ENCODE data around the gene SFMBT1.
"Not testable (repeated sequence)": the region's sequence is repeated elsewhere in the genome, so short reads cannot be mapped to it uniquely, and the experiment has no call there.

The SFMBT1 gene

GRCh38 chr3:53044711-53045517 is 959 bp downstream of the SFMBT1 start:
- peak overlapping the region; percentile 55 to 57 for H3K4me3 ChIP-seq (ENCODE audit: low read depth in 1 of 2, low read length in 2 of 2)
- no peaks in the 10 kb centered on the region for H3K36me3 ChIP-seq (ENCODE audit: insufficient read depth, low read length)
- no peaks in the 10 kb centered on the region for H3K9me3 ChIP-seq (ENCODE audit: low read length)
- H3K27ac ChIP-seq (ENCODE audit: low read depth, low read length) = peak overlapping the region; percentile 88
- peak overlapping the region; percentile 36 for H3K9ac ChIP-seq (ENCODE audit: low read length)
- H3K4me1 ChIP-seq (ENCODE audit: insufficient read depth, low read length) = peaks cover 15% of the 10 kb centered on the region
- H3K27me3 ChIP-seq (ENCODE audit: control insufficient read depth in 1 of 2, insufficient read depth in 2 of 2, low read length in 2 of 2) = no peaks in the 10 kb centered on the region

GRCh38 chr3:53044371-53044710 is 1.5 kb downstream of the SFMBT1 start:
- no peaks in the 10 kb centered on the region for H3K27me3 ChIP-seq (ENCODE audit: control insufficient read depth in 1 of 2, insufficient read depth in 2 of 2, low read length in 2 of 2)
- peak overlapping the region; percentile 36 for H3K9ac ChIP-seq (ENCODE audit: low read length)
- H3K4me3 ChIP-seq (ENCODE audit: low read depth in 1 of 2, low read length in 2 of 2) = peak overlapping the region; percentile 55 to 57
- no peaks in the 10 kb centered on the region for H3K36me3 ChIP-seq (ENCODE audit: insufficient read depth, low read length)
- peaks cover 15% of the 10 kb centered on the region for H3K4me1 ChIP-seq (ENCODE audit: insufficient read depth, low read length)
- H3K27ac ChIP-seq (ENCODE audit: low read depth, low read length) = peak overlapping the region; percentile 88
- no peaks in the 10 kb centered on the region for H3K9me3 ChIP-seq (ENCODE audit: low read length)

- peak overlapping the region; percentile 36 for H3K9ac ChIP-seq (ENCODE audit: low read length)
- no peaks in the 10 kb centered on the region for H3K9me3 ChIP-seq (ENCODE audit: low read length)
- H3K4me1 ChIP-seq (ENCODE audit: insufficient read depth, low read length) = peaks cover 15% of the 10 kb centered on the region
- H3K27ac ChIP-seq (ENCODE audit: low read depth, low read length) = peak overlapping the region; percentile 88
- no peaks in the 10 kb centered on the region for H3K36me3 ChIP-seq (ENCODE audit: insufficient read depth, low read length)
- H3K27me3 ChIP-seq (ENCODE audit: control insufficient read depth in 1 of 2, insufficient read depth in 2 of 2, low read length in 2 of 2) = no peaks in the 10 kb centered on the region
- no peak overlapping the region for H3K4me3 ChIP-seq (ENCODE audit: low read depth in 1 of 2, low read length in 2 of 2)
Observed at GRCh38 chr3:53043738-53044137, 2.1 kb downstream of the SFMBT1 start.

- Histone ChIP-seq H3K9ac (ENCODE audit: low read length) (no peak overlapping the region), H3K9me3 (ENCODE audit: low read length) (no peaks in the 10 kb centered on the region), H3K36me3 (ENCODE audit: insufficient read depth, low read length) (no peaks in the 10 kb centered on the region), H3K27ac (ENCODE audit: low read depth, low read length) (no peak overlapping the region), H3K4me3 (ENCODE audit: low read depth in 1 of 2, low read length in 2 of 2) (no peak overlapping the region), H3K4me1 (ENCODE audit: insufficient read depth, low read length) (peaks cover 15% of the 10 kb centered on the region), H3K27me3 (ENCODE audit: control insufficient read depth in 1 of 2, insufficient read depth in 2 of 2, low read length in 2 of 2) (no peaks in the 10 kb centered on the region)
Observed at GRCh38 chr3:53042651-53043050, 3.2 kb downstream of the SFMBT1 start.

GRCh38 chr3:53040351-53040820 is 5.5 kb downstream of the SFMBT1 start:
- Histone ChIP-seq H3K9ac (ENCODE audit: low read length) (no peak overlapping the region), H3K36me3 (ENCODE audit: insufficient read depth, low read length) (no peaks in the 10 kb centered on the region), H3K27me3 (ENCODE audit: control insufficient read depth in 1 of 2, insufficient read depth in 2 of 2, low read length in 2 of 2) (no peaks in the 10 kb centered on the region), H3K4me1 (ENCODE audit: insufficient read depth, low read length) (peaks cover 15% of the 10 kb centered on the region), H3K4me3 (ENCODE audit: low read depth in 1 of 2, low read length in 2 of 2) (no peak overlapping the region), H3K9me3 (ENCODE audit: low read length) (no peaks in the 10 kb centered on the region), H3K27ac (ENCODE audit: low read depth, low read length) (no peak overlapping the region)

GRCh38 chr3:53039376-53039752 is 6.5 kb downstream of the SFMBT1 start:
- Histone ChIP-seq H3K9ac (ENCODE audit: low read length) (no peak overlapping the region), H3K36me3 (ENCODE audit: insufficient read depth, low read length) (no peaks in the 10 kb centered on the region), H3K4me3 (ENCODE audit: low read depth in 1 of 2, low read length in 2 of 2) (no peak overlapping the region), H3K27me3 (ENCODE audit: control insufficient read depth in 1 of 2, insufficient read depth in 2 of 2, low read length in 2 of 2) (no peaks in the 10 kb centered on the region), H3K27ac (ENCODE audit: low read depth, low read length) (no peak overlapping the region), H3K9me3 (ENCODE audit: low read length) (no peaks in the 10 kb centered on the region), H3K4me1 (ENCODE audit: insufficient read depth, low read length) (peaks cover 15% of the 10 kb centered on the region)

GRCh38 chr3:53038679-53039375 is 7.0 kb downstream of the SFMBT1 start:
- no peak overlapping the region for H3K9ac ChIP-seq (ENCODE audit: low read length)
- H3K27ac ChIP-seq (ENCODE audit: low read depth, low read length) = no peak overlapping the region
- H3K9me3 ChIP-seq (ENCODE audit: low read length) = no peaks in the 10 kb centered on the region
- H3K4me1 ChIP-seq (ENCODE audit: insufficient read depth, low read length) = peaks cover 9% of the 10 kb centered on the region
- H3K36me3 ChIP-seq (ENCODE audit: insufficient read depth, low read length) = no peaks in the 10 kb centered on the region
- H3K27me3 ChIP-seq (ENCODE audit: control insufficient read depth in 1 of 2, insufficient read depth in 2 of 2, low read length in 2 of 2) = no peaks in the 10 kb centered on the region
- no peak overlapping the region for H3K4me3 ChIP-seq (ENCODE audit: low read depth in 1 of 2, low read length in 2 of 2)

- H3K9me3 ChIP-seq (ENCODE audit: low read length) = no peaks in the 10 kb centered on the region
- peaks cover 7% of the 10 kb centered on the region for H3K4me1 ChIP-seq (ENCODE audit: insufficient read depth, low read length)
- H3K4me3 ChIP-seq (ENCODE audit: low read depth in 1 of 2, low read length in 2 of 2) = no peak overlapping the region
- H3K27me3 ChIP-seq (ENCODE audit: control insufficient read depth in 1 of 2, insufficient read depth in 2 of 2, low read length in 2 of 2) = no peaks in the 10 kb centered on the region
- no peak overlapping the region for H3K9ac ChIP-seq (ENCODE audit: low read length)
- no peak overlapping the region for H3K27ac ChIP-seq (ENCODE audit: low read depth, low read length)
- H3K36me3 ChIP-seq (ENCODE audit: insufficient read depth, low read length) = no peaks in the 10 kb centered on the region
Observed at GRCh38 chr3:53035825-53036619, 9.9 kb downstream of the SFMBT1 start.

GRCh38 chr3:53035018-53035417 is 10.9 kb downstream of the SFMBT1 start:
- not testable (repeated sequence) for H3K4me3 ChIP-seq (ENCODE audit: low read depth in 1 of 2, low read length in 2 of 2); H3K27ac ChIP-seq (ENCODE audit: low read depth, low read length); H3K4me1 ChIP-seq (ENCODE audit: insufficient read depth, low read length); H3K36me3 ChIP-seq (ENCODE audit: insufficient read depth, low read length); H3K9me3 ChIP-seq (ENCODE audit: low read length); H3K27me3 ChIP-seq (ENCODE audit: control insufficient read depth in 1 of 2, insufficient read depth in 2 of 2, low read length in 2 of 2); H3K9ac ChIP-seq (ENCODE audit: low read length)

- H3K27ac ChIP-seq (ENCODE audit: low read depth, low read length); H3K36me3 ChIP-seq (ENCODE audit: insufficient read depth, low read length); H3K27me3 ChIP-seq (ENCODE audit: control insufficient read depth in 1 of 2, insufficient read depth in 2 of 2, low read length in 2 of 2); H3K4me3 ChIP-seq (ENCODE audit: low read depth in 1 of 2, low read length in 2 of 2); H3K9me3 ChIP-seq (ENCODE audit: low read length); H3K9ac ChIP-seq (ENCODE audit: low read length); H3K4me1 ChIP-seq (ENCODE audit: insufficient read depth, low read length): not testable (repeated sequence)
Observed at GRCh38 chr3:53034411-53034810, 11.5 kb downstream of the SFMBT1 start.

- H3K4me3 ChIP-seq (ENCODE audit: low read depth in 1 of 2, low read length in 2 of 2) = no peak overlapping the region
- no peaks in the 10 kb centered on the region for H3K27me3 ChIP-seq (ENCODE audit: control insufficient read depth in 1 of 2, insufficient read depth in 2 of 2, low read length in 2 of 2)
- no peak overlapping the region for H3K27ac ChIP-seq (ENCODE audit: low read depth, low read length)
- no peaks in the 10 kb centered on the region for H3K9me3 ChIP-seq (ENCODE audit: low read length)
- H3K36me3 ChIP-seq (ENCODE audit: insufficient read depth, low read length) = no peaks in the 10 kb centered on the region
- no peak overlapping the region for H3K9ac ChIP-seq (ENCODE audit: low read length)
- H3K4me1 ChIP-seq (ENCODE audit: insufficient read depth, low read length) = no peaks in the 10 kb centered on the region
Observed at GRCh38 chr3:53032609-53033008, 13.3 kb downstream of the SFMBT1 start.

Measured in muscle layer of colon (tissue), 2 donors.